Measurements from ENCODE around the gene SREBF2. TPM values are rescaled to one million over a fixed set of nuclear protein-coding genes. Genes with fewer than 3 reads are reported as not detected.

Gene SREBF2
- total and polyA plus RNA-seq, 2 donors (not counting 1 experiment from before 2014, with no cell fraction given), result 116 to 287 TPM

DNA sequence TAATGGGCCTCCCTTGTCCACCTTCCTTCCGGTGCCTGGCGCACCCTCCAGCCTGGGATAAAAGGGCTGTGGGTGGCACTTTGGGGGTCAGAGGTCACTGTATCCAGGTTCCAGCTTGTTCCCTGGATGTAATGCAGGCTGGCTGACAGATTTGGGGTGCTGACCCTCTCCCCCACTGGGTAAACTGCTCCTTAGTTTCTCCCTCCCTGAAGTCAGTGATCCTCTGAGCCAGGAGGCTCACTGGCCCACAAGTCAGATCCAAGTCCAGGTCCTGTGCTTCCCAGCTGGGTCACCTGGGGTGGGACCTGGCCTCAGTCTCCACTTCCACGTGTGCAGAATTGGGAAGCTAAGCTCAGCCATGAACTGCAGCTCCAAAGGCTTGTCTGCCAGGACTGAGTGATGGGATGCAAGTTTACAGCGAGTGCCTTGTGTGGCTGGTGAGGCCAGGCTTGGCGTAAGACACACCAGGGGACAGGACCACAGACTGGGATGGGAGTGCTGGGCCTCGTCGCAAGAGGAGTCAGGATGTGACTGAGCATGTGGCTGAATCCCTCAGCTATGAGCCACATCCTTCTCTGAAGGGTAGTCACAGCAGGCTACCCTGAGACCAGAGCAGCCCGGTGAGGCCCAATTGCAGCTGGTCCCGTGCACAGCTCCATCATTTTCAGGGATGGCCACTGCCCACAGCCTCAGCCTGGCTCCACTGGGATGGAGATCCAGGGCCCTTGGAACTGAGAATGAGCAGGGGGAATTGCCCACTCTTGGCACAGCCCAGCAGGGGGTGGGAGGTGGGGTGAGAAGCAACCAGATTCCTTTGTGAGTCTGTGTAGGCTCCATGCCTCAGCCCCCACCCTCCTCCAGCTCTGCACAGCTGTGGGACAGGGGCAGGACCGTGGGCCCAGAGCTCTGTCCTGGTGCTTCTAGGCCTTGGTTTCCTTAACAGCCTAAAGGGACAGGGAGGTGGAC, 74.8 kb downstream of the SREBF2 start:
- H3K4me3 ChIP-seq (ENCODE audit: control extremely low read depth in 1 of 5, extremely low read depth in 1 of 5, insufficient read depth in 1 of 5, low read depth in 2 of 5, low read length in 4 of 5), result no peak overlapping the region
- H3K27me3 ChIP-seq (replicated peaks in 1 of 4; ENCODE audit: control extremely low read depth in 1 of 4, control insufficient read depth in 3 of 4, insufficient read depth in 4 of 4, low read length in 3 of 4), result peaks cover 0 to 29% (median 14%) of the 10 kb centered on the region in 4 experiments
- H3K4me1 ChIP-seq (ENCODE audit: control insufficient read depth in 2 of 2, insufficient read depth in 2 of 2, low read length in 2 of 2), result peaks cover 44 to 47% of the 10 kb centered on the region in 2 donors
- H3K4me1 Mint-ChIP-seq, result peaks cover 40% of the 10 kb centered on the region
- peak overlapping the region; percentile 22 to 38 for H3K27ac ChIP-seq (ENCODE audit: low read length in 2 of 2)
- WGBS (ENCODE audit: insufficient coverage), result 88% methylated on average over 9 of the region's 10 CpGs
- H3K9ac ChIP-seq (ENCODE audit: low read length), result no peak overlapping the region
- peak overlapping the region; percentile 98 for H3K4me2 ChIP-seq (replicated peaks; ENCODE audit: low read depth, low read length, poor library complexity, severe bottlenecking)
- POLR2A ChIA-PET, result interaction anchor here (0.6 to 5.0 kb wide), 12 partner anchors 9 to 218 kb away, joined by 3 to 32 read pairs (median 6); partner anchors contain the start of genes SREBF2 and TNFRSF13C
- intact Hi-C loops (cut with micrococcal nuclease), result loop anchor here (5.0 kb wide), 1 partner anchor 35 kb away; no protein-coding TSS in a partner anchor
- TF ChIP-seq CTCF (IDR thresholded peaks at IDR 0.05) (no peak), EZH2 (IDR thresholded peaks at IDR 0.05; ENCODE audit: borderline replicate concordance, insufficient read depth, low read depth, low read length, poor library complexity, severe bottlenecking) (no peak)
- peaks cover 4% of the 10 kb centered on the region for H3K27me3 Mint-ChIP-seq
- no peak overlapping the region for H2AFZ ChIP-seq (ENCODE audit: insufficient read depth, low read depth, low read length, poor library complexity, severe bottlenecking)
- no peak for DNase-seq
- no peaks in the 10 kb centered on the region for H3K9me3 ChIP-seq (ENCODE audit: control extremely low read depth in 1 of 3, control insufficient read depth in 2 of 3, insufficient read depth in 1 of 3, low read length in 2 of 3)
- H3K9me3 Mint-ChIP-seq (ENCODE audit: insufficient read depth), result no peaks in the 10 kb centered on the region
- no peak for ATAC-seq (ENCODE audit: low read depth)
- H3K27ac Mint-ChIP-seq, result peak overlapping the region; percentile 93
- H4K20me1 ChIP-seq (ENCODE audit: control insufficient read depth, insufficient read depth, low read length, poor library complexity, severe bottlenecking), result peaks cover 21% of the 10 kb centered on the region
- no peak overlapping the region for H3K4me3 Mint-ChIP-seq
- no peaks in the 10 kb centered on the region for H3K79me2 ChIP-seq (ENCODE audit: control insufficient read depth, insufficient read depth, low read length)
- H3K36me3 ChIP-seq (replicated peaks in 1 of 2; ENCODE audit: control extremely low read depth in 1 of 2, control insufficient read depth in 1 of 2, extremely low read depth in 1 of 2, insufficient read depth in 2 of 2, low read length in 1 of 2), result peaks cover 0 to 37% of the 10 kb centered on the region in 2 experiments
- CTCF ChIA-PET, result interaction anchor here (0.8 to 4.2 kb wide), 9 partner anchors 9 to 210 kb away, joined by 3 to 16 read pairs (median 4); partner anchors contain the start of gene TNFRSF13C
